Keratinocyte (primary cell): Measurements from ENCODE around the gene SCN11A. TPM values are rescaled to one million over a fixed set of nuclear protein-coding genes. Genes with fewer than 3 reads are reported as not detected.

ENCODE experiments used
- DNase-seq: peaks from one replicate; pipeline ENCODE4 v3.0.0-alpha.2; 2011; ENCODE audit warnings: low read depth, missing footprints, low spot score
- FAIRE-seq: peaks from 2 replicates; lab custom pipeline; 2011; peaks lifted over from hg19 to GRCh38; lab: Jason Lieb, UNC
- H2AFZ ChIP-seq: 2 replicates; pipeline ENCODE4 v1.6.0; 2012; ENCODE audit warnings: low read length, control low read depth, inconsistent platforms; ENCODE audit not compliant: control insufficient read depth
- H3K27ac ChIP-seq: 2 replicates; pipeline ENCODE4 v1.5.1; 2011; ENCODE audit warnings: low read length; ENCODE audit not compliant: control insufficient read depth, insufficient read depth
- H3K27me3 ChIP-seq: 3 replicates; pipeline ENCODE4 v1.6.0; 2011; ENCODE audit warnings: low read length; ENCODE audit not compliant: control insufficient read depth, insufficient read depth; ENCODE audit errors: extremely low read depth
- H3K36me3 ChIP-seq, 2 experiments: 2 replicates in 1 of 2; 3 replicates in 1 of 2; pipeline ENCODE4 v1.5.1; 2011; ENCODE audit warnings: low read length in 2 of 2, mild to moderate bottlenecking in 1 of 2; ENCODE audit not compliant: control insufficient read depth in 2 of 2, insufficient read depth in 2 of 2; ENCODE audit errors: extremely low read depth in 1 of 2
- H3K4me1 ChIP-seq: 3 replicates; pipeline ENCODE4 v1.5.1; 2011; ENCODE audit warnings: low read length; ENCODE audit not compliant: control insufficient read depth, insufficient read depth; ENCODE audit errors: extremely low read depth
- H3K4me2 ChIP-seq: 3 replicates; pipeline ENCODE4 v1.6.0; 2011; ENCODE audit warnings: low read depth, low read length; ENCODE audit not compliant: control insufficient read depth, insufficient read depth; ENCODE audit errors: extremely low read depth
- H3K4me3 ChIP-seq, 3 experiments: fragments of 200-600 bp in 1 of 3; sonication (generic) in 1 of 3; 2 replicates in 2 of 3; 3 replicates in 1 of 3; pipeline ENCODE4 v1.5.1; 2011 to 2016; ENCODE audit warnings: low read length in 3 of 3, mild to moderate bottlenecking in 3 of 3, control low read depth in 2 of 3, inconsistent platforms in 1 of 3, low read depth in 1 of 3, mixed read lengths in 1 of 3, mixed run types in 1 of 3, moderate library complexity in 1 of 3; ENCODE audit not compliant: control insufficient read depth in 2 of 3, insufficient read depth in 2 of 3; ENCODE audit errors: extremely low read depth in 1 of 3
- H3K79me2 ChIP-seq: 2 replicates; pipeline ENCODE4 v1.6.0; 2012; ENCODE audit warnings: low read length; ENCODE audit not compliant: control insufficient read depth, insufficient read depth
- H3K9ac ChIP-seq: 3 replicates; pipeline ENCODE4 v1.6.0; 2011; ENCODE audit warnings: low read length; ENCODE audit not compliant: control insufficient read depth, insufficient read depth; ENCODE audit errors: extremely low read depth
- H3K9me1 ChIP-seq: 3 replicates; pipeline ENCODE4 v1.6.0; 2011; ENCODE audit warnings: low read length; ENCODE audit not compliant: control insufficient read depth, insufficient read depth; ENCODE audit errors: extremely low read depth
- H3K9me3 ChIP-seq: 2 replicates; pipeline ENCODE4 v1.5.1; 2012; ENCODE audit warnings: low read depth, low read length; ENCODE audit not compliant: control insufficient read depth
- H4K20me1 ChIP-seq: 3 replicates; pipeline ENCODE4 v1.6.0; 2011; ENCODE audit warnings: low read length; ENCODE audit not compliant: control insufficient read depth, insufficient read depth; ENCODE audit errors: extremely low read depth
- EZH2 ChIP-seq: IDR thresholded peaks from one replicate; pipeline ENCODE4 v1.6.1; 2012; ENCODE audit warnings: inconsistent platforms, mild to moderate bottlenecking, low read length, moderate library complexity
- dilution Hi-C: fragments of 300-500 bp; cut with MboI; formaldehyde crosslinking; loops from one replicate; pipeline ENCODE4 v1.7.0; 2020; ENCODE audit warnings: low sequenced_read_pairs; ENCODE audit not compliant: extremely low pct_ligation_motif_present
- polyA plus RNA-seq, 5 experiments: library from polyadenylated mRNA; depleted of rRNA in 3 of 5; stranded (reverse) in 3 of 5; stranded (forward) in 1 of 5; unstranded in 1 of 5; fragments of >200 nt; gene quantifications; 1 replicate in 1 of 5; 2 replicates in 3 of 5; 3 replicates in 1 of 5; pipeline versions ENCODE4 v1.2.1 to v1.2.3, GENCODE V29; 2011 to 2012; ENCODE audit warnings: missing spikeins in 2 of 5, low read depth in 1 of 5, low replicate concordance in 1 of 5
- TF ChIP-seq, protein P1 (sequence below), 3 experiments: IDR thresholded peaks in 1 of 3; conservative IDR thresholded peaks in 1 of 3; optimal IDR thresholded peaks in 1 of 3; 2 replicates in 2 of 3; 3 replicates in 1 of 3; pipeline versions ENCODE3 to v1.5.1; 2011; ENCODE audit warnings: low read length in 3 of 3, mild to moderate bottlenecking in 3 of 3, moderate library complexity in 2 of 3, control low read depth in 1 of 3, inconsistent platforms in 1 of 3; ENCODE audit not compliant: insufficient read depth in 2 of 3; ENCODE audit errors: extremely low read depth in 1 of 3

Gene SCN11A
- polyA plus RNA-seq, 1 donor (not counting 4 experiments of a cell fraction or from before 2014, with no cell fraction given) = 0.01 TPM

DNA sequence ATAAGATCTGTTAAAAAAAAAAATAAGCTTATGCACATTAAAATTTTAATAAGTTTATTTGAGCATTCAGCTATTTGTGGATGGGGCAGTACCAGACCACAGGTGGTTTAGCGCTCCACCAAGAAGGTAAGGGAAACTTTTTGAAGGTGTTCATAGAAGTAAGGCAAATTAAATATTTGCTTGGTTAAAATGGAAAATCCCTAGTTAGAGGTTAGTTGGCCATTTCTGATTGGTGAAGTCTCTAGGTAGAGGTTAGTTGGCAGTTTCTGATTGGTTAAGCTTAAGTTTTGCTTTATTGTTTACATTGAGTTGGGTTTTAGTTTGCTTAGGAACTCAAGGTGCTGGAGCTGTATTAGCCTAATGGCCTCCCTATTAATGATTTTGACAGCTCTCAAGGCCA is 30.7 kb downstream of the SCN11A start:
- H3K9me1 ChIP-seq = no peaks in the 10 kb centered on the region
- no peaks in the 10 kb centered on the region for H3K36me3 ChIP-seq
- TF ChIP-seq, protein P1, sequence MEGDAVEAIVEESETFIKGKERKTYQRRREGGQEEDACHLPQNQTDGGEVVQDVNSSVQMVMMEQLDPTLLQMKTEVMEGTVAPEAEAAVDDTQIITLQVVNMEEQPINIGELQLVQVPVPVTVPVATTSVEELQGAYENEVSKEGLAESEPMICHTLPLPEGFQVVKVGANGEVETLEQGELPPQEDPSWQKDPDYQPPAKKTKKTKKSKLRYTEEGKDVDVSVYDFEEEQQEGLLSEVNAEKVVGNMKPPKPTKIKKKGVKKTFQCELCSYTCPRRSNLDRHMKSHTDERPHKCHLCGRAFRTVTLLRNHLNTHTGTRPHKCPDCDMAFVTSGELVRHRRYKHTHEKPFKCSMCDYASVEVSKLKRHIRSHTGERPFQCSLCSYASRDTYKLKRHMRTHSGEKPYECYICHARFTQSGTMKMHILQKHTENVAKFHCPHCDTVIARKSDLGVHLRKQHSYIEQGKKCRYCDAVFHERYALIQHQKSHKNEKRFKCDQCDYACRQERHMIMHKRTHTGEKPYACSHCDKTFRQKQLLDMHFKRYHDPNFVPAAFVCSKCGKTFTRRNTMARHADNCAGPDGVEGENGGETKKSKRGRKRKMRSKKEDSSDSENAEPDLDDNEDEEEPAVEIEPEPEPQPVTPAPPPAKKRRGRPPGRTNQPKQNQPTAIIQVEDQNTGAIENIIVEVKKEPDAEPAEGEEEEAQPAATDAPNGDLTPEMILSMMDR (optimal IDR thresholded peaks at IDR 0.05 in 1 of 3, IDR thresholded peaks at IDR 0.05 in 1 of 3, conservative IDR thresholded peaks at IDR 0.05 in 1 of 3; ENCODE audit: extremely low read depth in 1 of 3, insufficient read depth in 2 of 3, low read length in 3 of 3) = no peak
- no peak for TF ChIP-seq EZH2
- H3K4me1 ChIP-seq = no peaks in the 10 kb centered on the region
- no peak for FAIRE-seq
- no peaks in the 10 kb centered on the region for H3K9me3 ChIP-seq
- no peak overlapping the region for H3K4me2 ChIP-seq
- no peak overlapping the region for H3K27ac ChIP-seq
- no peaks in the 10 kb centered on the region for H3K79me2 ChIP-seq
- DNase-seq = no peak
- no peaks in the 10 kb centered on the region for H4K20me1 ChIP-seq
- no peak overlapping the region for H3K9ac ChIP-seq
- dilution Hi-C loops = no loop called here
- no peaks in the 10 kb centered on the region for H3K27me3 ChIP-seq
- no peak overlapping the region for H2AFZ ChIP-seq
- H3K4me3 ChIP-seq = no peak overlapping the region

DNA sequence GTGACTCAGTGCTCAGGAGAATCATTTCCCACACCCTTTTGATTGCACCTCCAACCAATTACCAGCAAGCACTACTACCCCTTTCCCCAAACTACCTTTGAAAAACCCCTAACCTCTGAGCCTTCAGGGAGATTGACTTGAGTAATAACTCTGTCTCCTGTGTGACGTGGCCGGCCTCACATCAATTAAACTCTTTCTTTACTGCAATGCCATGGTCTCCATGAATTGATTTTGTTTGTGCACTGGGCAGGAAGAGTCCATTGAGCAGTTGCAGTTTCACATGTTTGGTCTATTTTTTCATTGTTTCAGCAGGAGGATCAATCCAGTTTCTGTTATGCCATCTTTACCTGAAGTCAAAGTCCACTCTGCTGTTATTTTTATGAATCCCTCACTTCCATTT is 32.4 kb downstream of the SCN11A start:
- H3K4me3 ChIP-seq = no peak overlapping the region
- H3K27me3 ChIP-seq = no peaks in the 10 kb centered on the region
- H3K9me3 ChIP-seq = no peaks in the 10 kb centered on the region
- no peak overlapping the region for H2AFZ ChIP-seq
- no peaks in the 10 kb centered on the region for H4K20me1 ChIP-seq
- dilution Hi-C loops = no loop called here
- H3K9ac ChIP-seq = no peak overlapping the region
- no peaks in the 10 kb centered on the region for H3K9me1 ChIP-seq
- FAIRE-seq (no peak), DNase-seq (no peak)
- H3K4me1 ChIP-seq = no peaks in the 10 kb centered on the region
- H3K79me2 ChIP-seq = no peaks in the 10 kb centered on the region
- no peaks in the 10 kb centered on the region for H3K36me3 ChIP-seq
- TF ChIP-seq, protein P1 (optimal IDR thresholded peaks at IDR 0.05 in 1 of 3, IDR thresholded peaks at IDR 0.05 in 1 of 3, conservative IDR thresholded peaks at IDR 0.05 in 1 of 3; ENCODE audit: extremely low read depth in 1 of 3, insufficient read depth in 2 of 3, low read length in 3 of 3) = no peak
- TF ChIP-seq EZH2 = no peak
- H3K27ac ChIP-seq = no peak overlapping the region
- no peak overlapping the region for H3K4me2 ChIP-seq
